Body of pancreas (tissue), 4 donors: ENCODE data around the gene EGFL7.

Experiments used
- CTCF ChIP-seq, 7 experiments: fragments of 450-650 bp in 4 of 7; fragments of 200-600 bp in 3 of 7; sonication (generic) in 3 of 7; IDR thresholded peaks; one replicate each; pipeline ENCODE4 v1.5.1; 2016 to 2019; ENCODE audit warnings: antibody characterized with exemption in 7 of 7
- POLR2A ChIP-seq, 3 donors: fragments of 450-650 bp; IDR thresholded peaks; one replicate each; pipeline ENCODE4 v1.6.1; 2016; ENCODE audit warnings: antibody characterized with exemption in 3 of 3, mild to moderate bottlenecking in 2 of 3

- TF ChIP-seq POLR2A (IDR thresholded peaks at IDR 0.05) (no peak), CTCF (IDR thresholded peaks at IDR 0.05) (no peak)
Observed at GRCh38 chr9:136703276-136703860, 40.7 kb downstream of the EGFL7 start.
